Measurements from ENCODE around the gene SERPINA3. TPM values are rescaled to one million over a fixed set of nuclear protein-coding genes. Genes with fewer than 3 reads are reported as not detected.

The SERPINA3 gene
- total RNA-seq, 1 donor from 2014 or later = 2.7 TPM

DNA sequence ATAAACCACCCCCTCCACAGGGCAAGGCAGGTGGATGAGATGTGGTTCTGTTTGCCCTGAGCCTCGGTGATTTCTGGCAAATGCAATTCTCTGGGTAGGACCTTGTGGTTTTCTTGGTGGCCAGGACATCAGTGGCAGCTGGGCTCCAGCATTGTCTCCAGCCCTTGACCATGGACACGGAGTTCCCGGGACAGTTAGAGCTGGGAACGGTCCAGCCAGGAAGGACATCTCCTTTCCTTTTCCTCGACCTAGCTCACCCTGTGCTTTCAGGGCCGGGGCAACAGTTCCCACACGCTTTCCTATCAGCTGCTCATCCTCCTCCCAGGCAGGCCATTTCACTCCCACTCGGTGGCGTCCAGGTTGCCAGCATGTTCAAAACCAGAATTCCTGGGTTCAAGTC lies 41.8 kb upstream of the SERPINA3 start:
- no peak overlapping the region for H3K4me3 ChIP-seq (ENCODE audit: low read depth, low read length)
- TF ChIP-seq, protein P1, sequence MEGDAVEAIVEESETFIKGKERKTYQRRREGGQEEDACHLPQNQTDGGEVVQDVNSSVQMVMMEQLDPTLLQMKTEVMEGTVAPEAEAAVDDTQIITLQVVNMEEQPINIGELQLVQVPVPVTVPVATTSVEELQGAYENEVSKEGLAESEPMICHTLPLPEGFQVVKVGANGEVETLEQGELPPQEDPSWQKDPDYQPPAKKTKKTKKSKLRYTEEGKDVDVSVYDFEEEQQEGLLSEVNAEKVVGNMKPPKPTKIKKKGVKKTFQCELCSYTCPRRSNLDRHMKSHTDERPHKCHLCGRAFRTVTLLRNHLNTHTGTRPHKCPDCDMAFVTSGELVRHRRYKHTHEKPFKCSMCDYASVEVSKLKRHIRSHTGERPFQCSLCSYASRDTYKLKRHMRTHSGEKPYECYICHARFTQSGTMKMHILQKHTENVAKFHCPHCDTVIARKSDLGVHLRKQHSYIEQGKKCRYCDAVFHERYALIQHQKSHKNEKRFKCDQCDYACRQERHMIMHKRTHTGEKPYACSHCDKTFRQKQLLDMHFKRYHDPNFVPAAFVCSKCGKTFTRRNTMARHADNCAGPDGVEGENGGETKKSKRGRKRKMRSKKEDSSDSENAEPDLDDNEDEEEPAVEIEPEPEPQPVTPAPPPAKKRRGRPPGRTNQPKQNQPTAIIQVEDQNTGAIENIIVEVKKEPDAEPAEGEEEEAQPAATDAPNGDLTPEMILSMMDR (conservative IDR thresholded peaks at IDR 0.05; ENCODE audit: low read depth, low read length) = no peak
- DNase-seq (ENCODE audit: low read depth) = no peak

DNA sequence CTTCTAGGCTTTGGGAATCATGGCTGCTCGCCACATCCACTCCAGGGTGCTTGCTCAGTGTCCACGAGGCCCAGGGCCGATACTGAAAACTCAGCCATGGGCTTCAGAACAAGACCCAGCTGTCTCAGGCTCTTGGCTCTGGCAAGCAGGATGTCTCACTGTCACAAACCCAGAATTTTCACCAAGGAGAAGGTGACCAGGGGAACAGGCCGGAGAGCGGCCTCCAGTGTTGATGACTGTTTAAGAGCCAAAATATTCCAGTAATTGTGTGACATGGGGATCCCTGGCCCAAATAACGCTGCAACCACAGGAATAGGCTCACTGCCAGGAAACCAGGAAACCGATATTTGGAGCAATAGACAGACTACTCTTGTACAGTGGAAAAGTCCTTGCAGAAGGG lies 40.8 kb upstream of the SERPINA3 start:
- H3K4me3 ChIP-seq (ENCODE audit: low read depth, low read length) = no peak overlapping the region
- TF ChIP-seq, protein P1 (conservative IDR thresholded peaks at IDR 0.05; ENCODE audit: low read depth, low read length) = no peak
- no peak for DNase-seq (ENCODE audit: low read depth)

DNA sequence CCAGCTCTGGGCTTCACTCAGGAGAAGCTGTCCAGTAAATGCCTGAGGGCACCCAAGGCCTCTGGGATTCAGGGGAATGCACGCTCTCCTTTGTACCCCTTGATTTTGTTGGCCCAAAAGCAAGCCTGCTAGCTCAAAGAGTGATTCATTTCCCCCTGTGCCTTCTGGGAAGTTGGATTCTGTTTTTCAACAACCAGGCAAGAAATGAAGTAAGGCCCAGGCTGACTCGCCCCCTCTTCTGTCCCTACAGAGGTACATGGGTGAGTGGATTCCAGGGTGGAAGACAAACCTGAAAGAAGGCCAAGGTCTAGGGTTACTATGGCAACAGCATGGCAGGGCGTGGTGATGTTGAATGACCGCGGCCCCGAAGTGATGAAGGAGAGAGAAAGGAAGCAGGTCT lies 40.2 kb upstream of the SERPINA3 start:
- peak; percentile 35 for DNase-seq (ENCODE audit: low read depth)
- no peak overlapping the region for H3K4me3 ChIP-seq (ENCODE audit: low read depth, low read length)
- TF ChIP-seq, protein P1 (conservative IDR thresholded peaks at IDR 0.05; ENCODE audit: low read depth, low read length) = no peak

DNA sequence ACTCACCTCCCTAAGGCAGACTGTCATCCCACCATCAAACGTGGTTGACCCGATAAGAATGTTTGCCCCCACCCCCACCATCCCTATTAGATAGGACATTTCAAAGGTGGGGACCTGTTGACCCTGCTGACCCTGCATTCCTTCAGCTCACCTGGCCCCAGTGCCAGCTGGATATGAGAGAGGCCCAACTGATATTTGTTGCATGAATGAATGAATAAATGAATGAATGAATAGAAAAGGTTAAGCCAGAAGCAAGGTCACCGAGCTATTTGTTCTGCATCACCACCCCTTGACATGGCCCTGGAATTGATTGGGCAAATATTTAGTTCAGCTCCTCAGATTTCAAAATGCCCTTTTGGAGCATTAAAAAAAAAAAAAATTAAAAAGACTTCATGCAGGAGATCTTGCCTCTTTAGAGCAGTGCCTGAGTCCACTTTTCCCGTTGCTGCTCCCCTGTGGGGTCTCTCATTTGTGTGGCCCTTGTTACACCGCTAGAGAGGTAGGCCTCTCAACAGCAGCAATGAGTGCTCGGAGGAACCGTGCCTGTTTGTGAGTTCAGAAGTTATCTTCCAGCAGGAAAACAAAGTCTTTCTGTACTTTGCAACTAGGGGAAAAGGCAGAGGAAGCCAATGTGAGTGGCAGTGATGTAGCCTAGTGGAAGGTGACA lies 39.4 kb upstream of the SERPINA3 start:
- H3K4me3 ChIP-seq (ENCODE audit: low read depth, low read length) = no peak overlapping the region
- TF ChIP-seq, protein P1 (conservative IDR thresholded peaks at IDR 0.05; ENCODE audit: low read depth, low read length) = no peak
- no peak for DNase-seq (ENCODE audit: low read depth)

DNA sequence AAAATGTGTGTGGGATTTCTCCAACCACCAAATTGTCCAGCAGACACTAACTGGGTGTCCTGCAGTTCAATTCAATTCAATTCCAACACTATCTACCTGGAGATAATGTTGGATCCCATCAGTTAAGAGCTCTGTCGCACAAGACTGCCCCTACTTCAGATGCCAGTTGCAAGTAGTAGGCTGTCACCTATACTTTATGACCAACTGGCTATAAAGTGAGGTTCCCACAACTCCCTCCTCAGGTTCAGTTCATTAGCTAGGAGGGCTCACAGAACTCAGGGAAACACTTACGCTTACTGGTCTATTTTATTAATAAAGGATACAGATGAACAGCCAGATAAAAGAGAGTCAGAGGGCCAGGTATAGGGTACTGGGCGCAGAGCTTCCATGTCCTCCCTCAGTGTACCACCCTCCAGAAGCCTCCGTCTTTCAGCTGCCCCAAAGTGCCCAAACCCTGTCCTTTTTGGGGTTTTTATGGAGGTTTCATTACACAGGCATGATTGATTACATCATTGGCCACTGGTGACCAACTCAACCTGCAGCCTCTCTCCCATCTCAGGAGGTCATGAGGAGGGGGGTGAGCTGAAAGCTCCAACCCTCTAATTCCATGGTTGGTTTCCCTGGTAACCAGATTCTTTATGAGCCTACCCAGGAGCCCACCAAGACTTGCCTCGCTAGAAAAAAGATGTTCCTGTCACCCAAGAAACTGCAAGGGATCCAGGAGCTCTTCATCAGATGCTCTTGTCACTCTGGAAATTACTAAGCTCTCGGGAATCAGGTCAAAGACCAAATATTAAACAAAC lies 38.5 kb upstream of the SERPINA3 start:
- TF ChIP-seq, protein P1 (conservative IDR thresholded peaks at IDR 0.05; ENCODE audit: low read depth, low read length) = no peak
- no peak for DNase-seq (ENCODE audit: low read depth)
- H3K4me3 ChIP-seq (ENCODE audit: low read depth, low read length) = no peak overlapping the region

DNA sequence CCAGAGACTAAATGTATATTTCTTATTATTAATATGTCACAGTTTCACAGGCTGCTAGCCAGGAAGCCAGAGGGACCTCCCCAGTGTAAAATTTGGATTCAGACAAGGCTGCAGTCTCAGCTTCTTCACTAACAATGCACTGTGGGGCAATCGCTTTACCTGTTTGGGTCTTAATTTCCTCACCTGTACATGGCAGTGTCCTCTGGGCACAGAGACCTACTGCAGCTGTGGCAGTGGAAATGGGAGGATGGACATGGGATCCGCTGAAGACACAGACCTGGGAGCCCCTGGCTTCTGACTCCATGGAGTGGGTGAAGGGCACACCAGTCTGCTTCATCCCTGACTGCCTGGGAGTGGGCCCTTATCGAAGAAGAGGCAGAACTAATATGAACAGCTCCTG lies 37.9 kb upstream of the SERPINA3 start:
- TF ChIP-seq, protein P1 (conservative IDR thresholded peaks at IDR 0.05; ENCODE audit: low read depth, low read length) = no peak
- DNase-seq (ENCODE audit: low read depth) = no peak
- H3K4me3 ChIP-seq (ENCODE audit: low read depth, low read length) = no peak overlapping the region
